A549 (cell line): ENCODE data around the gene CD99L2.

Experiments
- CTCF ChIP-seq: fragments of >200 bp; sonication (Bioruptor Twin); formaldehyde crosslinking; IDR thresholded peaks from 3 replicates; pipeline ENCODE4 v1.5.1; 2016
- EP300 ChIP-seq, 2 experiments: fragments of >200 bp; sonication (Bioruptor Twin); formaldehyde crosslinking; IDR thresholded peaks; 2 replicates in 1 of 2; 3 replicates in 1 of 2; pipeline ENCODE4 v1.6.1; 2016 to 2017
- ESRRA ChIP-seq: fragments of 150-350 bp; IDR thresholded peaks from 2 replicates; pipeline ENCODE4 v1.6.1; 2014; ENCODE audit warnings: mild to moderate bottlenecking, low read length, borderline replicate concordance
- MAX ChIP-seq: IDR thresholded peaks from 2 replicates; pipeline ENCODE4 v1.6.1; 2012
- POLR2A ChIP-seq: IDR thresholded peaks from 2 replicates; pipeline ENCODE4 v1.6.1; 2012; ENCODE audit warnings: mild to moderate bottlenecking, low read length
- ZSCAN20 ChIP-seq: fragments of 250-450 bp; sonication (Bioruptor Pico); IDR thresholded peaks from 2 replicates; pipeline ENCODE4 v1.8.0; 2022; ENCODE audit warnings: mild to moderate bottlenecking, moderate library complexity

- TF ChIP-seq CTCF (no peak), POLR2A (no peak), EP300 (IDR thresholded peaks at IDR 0.05) (no peak), ESRRA (no peak), ZSCAN20 (CRISPR knock-in tag) (no peak), MAX (no peak)
Measured at GRCh38 chrX:150942942-150943594, 44.6 kb upstream of the CD99L2 start.
